Spleen (tissue), 11 donors: ENCODE data around the gene KRTAP12-4. TPM values are rescaled to one million over a fixed set of nuclear protein-coding genes. Genes with fewer than 3 reads are reported as not detected.

ENCODE experiments used
- DNase-seq: peaks from one replicate; pipeline ENCODE4 v3.0.0-alpha.2; 2020
- H3K27ac ChIP-seq, 8 donors: fragments of 200-600 bp; sonication (generic) in 7 of 8; 1 replicate in 4 of 8; 2 replicates in 4 of 8; pipeline versions ENCODE4 v1.5.0 to v1.8.0; 2016 to 2021; ENCODE audit warnings: inconsistent platforms in 4 of 8, mild to moderate bottlenecking in 4 of 8, moderate library complexity in 1 of 8
- H3K27me3 ChIP-seq, 7 donors: fragments of 200-600 bp; sonication (generic) in 6 of 7; replicated peaks in 1 of 7; 1 replicate in 4 of 7; 2 replicates in 3 of 7; pipeline versions ENCODE4 v1.5.0 to v1.8.0; 2016 to 2021; ENCODE audit warnings: inconsistent platforms in 3 of 7, mild to moderate bottlenecking in 1 of 7
- H3K36me3 ChIP-seq, 6 donors: fragments of 200-600 bp; sonication (generic) in 5 of 6; 1 replicate in 4 of 6; 2 replicates in 2 of 6; pipeline versions ENCODE4 v1.5.0 to v1.8.0; 2016 to 2021; ENCODE audit warnings: inconsistent platforms in 2 of 6
- H3K4me1 ChIP-seq, 6 donors: fragments of 200-600 bp; sonication (generic) in 5 of 6; 1 replicate in 3 of 6; 2 replicates in 3 of 6; pipeline versions ENCODE4 v1.5.0 to v1.8.0; 2016 to 2021; ENCODE audit warnings: inconsistent platforms in 3 of 6
- H3K4me3 ChIP-seq, 8 donors: fragments of 200-600 bp; sonication (generic) in 7 of 8; 1 replicate in 4 of 8; 2 replicates in 4 of 8; pipeline versions ENCODE4 v1.5.0 to v1.8.0; 2016 to 2021; ENCODE audit warnings: inconsistent platforms in 4 of 8, mild to moderate bottlenecking in 4 of 8, moderate library complexity in 2 of 8
- H3K9me3 ChIP-seq, 8 donors: fragments of 200-600 bp; sonication (generic) in 7 of 8; 1 replicate in 4 of 8; 2 replicates in 4 of 8; pipeline versions ENCODE4 v1.5.0 to v1.8.0; 2016 to 2021; ENCODE audit warnings: inconsistent platforms in 4 of 8
- CTCF ChIP-seq, 11 experiments: fragments of 200-600 bp in 7 of 11; fragments of 450-650 bp in 4 of 11; sonication (generic) in 4 of 11; IDR thresholded peaks in 8 of 11; conservative IDR thresholded peaks in 3 of 11; 1 replicate in 7 of 11; 2 replicates in 4 of 11; pipeline versions ENCODE4 v1.4.0 to v1.8.0; 2016 to 2021; ENCODE audit warnings: antibody characterized with exemption in 11 of 11, inconsistent platforms in 4 of 11, mild to moderate bottlenecking in 1 of 11
- POLR2A ChIP-seq, 3 donors: fragments of 450-650 bp; IDR thresholded peaks; one replicate each; pipeline ENCODE4 v1.5.1; 2017; ENCODE audit warnings: antibody characterized with exemption in 3 of 3, mild to moderate bottlenecking in 1 of 3
- POLR2AphosphoS5 ChIP-seq, 3 donors: sonication (generic); formaldehyde crosslinking; IDR thresholded peaks; one replicate each; pipeline ENCODE4 v1.5.1; 2017; ENCODE audit warnings: antibody characterized with exemption in 3 of 3
- WGBS, 5 donors: extraction: QIAGEN DNeasy Blood & Tissue Kit in 3 of 5; methylation state at CpG; one replicate each; pipeline versions ENCODE4 v1.1.5 to v1.1.7; 2013 to 2018; 5-methylcytosine and 5-hydroxymethylcytosine counted together
- intact Hi-C: fragments of 100-400 bp; cut with DNase I; formaldehyde crosslinking; loops from one replicate; pipeline ENCODE4 v1.15.0; 2023; ENCODE audit warnings: low total_unique reads
- polyA plus RNA-seq, 3 donors: library from polyadenylated mRNA; stranded (reverse); fragments of 200-250 nt; gene quantifications; one replicate each; pipeline ENCODE4 v1.2.1, GENCODE V29; 2013
- total RNA-seq, 7 donors: library from RNA; depleted of rRNA in 3 of 7; stranded (reverse); fragments of >200 nt in 3 of 7; fragmentation: NEBNext Ultra II Directional in 4 of 7; extraction: Animal tissue kit (Norgen Biotek cat#: 25700) in 4 of 7; gene quantifications; one replicate each; pipeline versions ENCODE4 v1.1.0 to v1.2.1, GENCODE V29; 2016 to 2021
- donor health status: healthy with polysubstance abuse.
- donor health status: DM: no; HTN: no; CAD: no; lungs with moderate emphysema.
- donor health status: DM: no; HTN: no; CAD: no.
- donor health status: Bipolar disorder and iron deficiency.
- donor health status: healthy.
- donor health status: DM: no; HTN: no; CAD: no.
- donor health status: DM: yes; HTN: yes; CAD: no.

The KRTAP12-4 gene
- total and polyA plus RNA-seq, 10 donors, result not detected

- intact Hi-C loops, result no loop called here
- DNase-seq, result no peak
- H3K9me3 ChIP-seq, result peaks cover 3 to 56% (median 41%) of the 10 kb centered on the region in 8 donors
Observed at GRCh38 chr21:44671911-44672310, 17.5 kb upstream of the KRTAP12-4 start.

GRCh38 chr21:44670642-44671432 is 16.4 kb upstream of the KRTAP12-4 start:
- peaks cover 0 to 8% (median 0%) of the 10 kb centered on the region in 7 donors for H3K27me3 ChIP-seq
- H3K4me3 ChIP-seq, result no peak overlapping the region
- no peak for DNase-seq
- intact Hi-C loops, result no loop called here
- H3K36me3 ChIP-seq, result no peaks in the 10 kb centered on the region
- peaks cover 3 to 56% (median 41%) of the 10 kb centered on the region in 8 donors for H3K9me3 ChIP-seq
- H3K27ac ChIP-seq, result no peak overlapping the region
- 53 to 86% (median 77%) methylated on average over 2 to 3 of the region's 3 CpGs for WGBS, 5 donors
- TF ChIP-seq POLR2AphosphoS5 (IDR thresholded peaks at IDR 0.05), result no peak
- no peak for TF ChIP-seq CTCF (IDR thresholded peaks at IDR 0.05 in 8 of 11, conservative IDR thresholded peaks at IDR 0.05 in 3 of 11)
- no peak for TF ChIP-seq POLR2A (IDR thresholded peaks at IDR 0.05)
- H3K4me1 ChIP-seq, result no peaks in the 10 kb centered on the region

More at GRCh38 chr21:44671911-44672310, 17.5 kb upstream of the KRTAP12-4 start:
- Histone ChIP-seq H3K4me3 (no peak overlapping the region), H3K27me3 (peaks cover 0 to 6% (median 0%) of the 10 kb centered on the region in 7 donors), H3K27ac (no peak overlapping the region), H3K36me3 (no peaks in the 10 kb centered on the region), H3K4me1 (no peaks in the 10 kb centered on the region)
- TF ChIP-seq CTCF (IDR thresholded peaks at IDR 0.05 in 8 of 11, conservative IDR thresholded peaks at IDR 0.05 in 3 of 11) (no peak), POLR2A (IDR thresholded peaks at IDR 0.05) (no peak), POLR2AphosphoS5 (IDR thresholded peaks at IDR 0.05) (no peak)
- WGBS, 5 donors, result 79 to 100% (median 91%) methylated on average over 1 of the region's 1 CpG

- DNase-seq, result no peak
- peaks cover 3 to 61% (median 34%) of the 10 kb centered on the region in 8 donors for H3K9me3 ChIP-seq
- TF ChIP-seq POLR2AphosphoS5 (IDR thresholded peaks at IDR 0.05), result no peak
- TF ChIP-seq POLR2A (IDR thresholded peaks at IDR 0.05), result no peak
- TF ChIP-seq CTCF (IDR thresholded peaks at IDR 0.05 in 8 of 11, conservative IDR thresholded peaks at IDR 0.05 in 3 of 11), result no peak
- H3K36me3 ChIP-seq, result no peaks in the 10 kb centered on the region
- no peak overlapping the region for H3K4me3 ChIP-seq
- WGBS, 5 donors, result 52 to 91% (median 77%) methylated on average over 1 of the region's 1 CpG
- intact Hi-C loops, result no loop called here
- H3K27me3 ChIP-seq, result peaks cover 0 to 8% (median 0%) of the 10 kb centered on the region in 7 donors
- H3K4me1 ChIP-seq, result no peaks in the 10 kb centered on the region
- no peak overlapping the region for H3K27ac ChIP-seq
Observed at GRCh38 chr21:44667612-44668011, 13.2 kb upstream of the KRTAP12-4 start.
